OCI-M1 (cell line): ENCODE results near the gene MORF4L1.
"Not testable (repeated sequence)": the region's sequence is repeated elsewhere in the genome, so short reads cannot be mapped to it uniquely, and the experiment has no call there.

Experiments used
- DNase-seq: peaks from one replicate; lab custom pipeline; 2025; lab: John Stamatoyannopoulos, UW

The MORF4L1 gene

GRCh38 chr15:78872155-78872971, at the start of gene MORF4L1:
MORF4L1 (plus strand) TSS chr15:78872890; CDS start chr15:78873018, 128 bp downstream.
- DNase-seq = peak; percentile 96

- no peak for DNase-seq
These were observed 43.8 kb upstream of the MORF4L1 start for GRCh38 chr15:78828920-78829319.

- no peak for DNase-seq
These were observed 42.0 kb upstream of the MORF4L1 start for GRCh38 chr15:78830514-78831228.

- DNase-seq = no peak
These were observed 41.2 kb upstream of the MORF4L1 start for GRCh38 chr15:78831229-78832207.

GRCh38 chr15:78836333-78836732, 36.4 kb upstream of the MORF4L1 start:
- no peak for DNase-seq

GRCh38 chr15:78837131-78837530, 35.6 kb upstream of the MORF4L1 start:
- DNase-seq = no peak

- DNase-seq = no peak
These were observed 35.1 kb upstream of the MORF4L1 start for GRCh38 chr15:78837543-78837942.

- no peak for DNase-seq
These were observed 34.2 kb upstream of the MORF4L1 start for GRCh38 chr15:78838489-78838888.

- DNase-seq = not testable (repeated sequence)
These were observed 33.5 kb upstream of the MORF4L1 start for GRCh38 chr15:78839151-78839550.

GRCh38 chr15:78840661-78841375, 31.9 kb upstream of the MORF4L1 start:
- no peak for DNase-seq

- DNase-seq = no peak
These were observed 31.3 kb upstream of the MORF4L1 start for GRCh38 chr15:78841376-78841706.

GRCh38 chr15:78841891-78842290, 30.8 kb upstream of the MORF4L1 start:
- DNase-seq = no peak

- DNase-seq = no peak
These were observed 30.2 kb upstream of the MORF4L1 start for GRCh38 chr15:78842519-78842918.

GRCh38 chr15:78846906-78847305, 25.8 kb upstream of the MORF4L1 start:
- DNase-seq = not testable (repeated sequence)

- DNase-seq = not testable (repeated sequence)
These were observed 25.2 kb upstream of the MORF4L1 start for GRCh38 chr15:78847387-78847906.

GRCh38 chr15:78850352-78850751, 22.3 kb upstream of the MORF4L1 start:
- DNase-seq = no peak

GRCh38 chr15:78850941-78851755, 21.5 kb upstream of the MORF4L1 start:
- DNase-seq = no peak

GRCh38 chr15:78853500-78853899, 19.2 kb upstream of the MORF4L1 start:
- no peak for DNase-seq

- DNase-seq = no peak
These were observed 17.8 kb upstream of the MORF4L1 start for GRCh38 chr15:78854833-78855372.

GRCh38 chr15:78855746-78856145, 16.9 kb upstream of the MORF4L1 start:
- DNase-seq = no peak
